ENCODE measurements around the gene LPAR3. TPM values are rescaled to one million over a fixed set of nuclear protein-coding genes. Genes with fewer than 3 reads are reported as not detected.

The LPAR3 gene
- total and polyA plus RNA-seq, 2 of the 4 experiments (the other 2 are of a cell fraction) = 0.09 to 0.18 TPM

DNA sequence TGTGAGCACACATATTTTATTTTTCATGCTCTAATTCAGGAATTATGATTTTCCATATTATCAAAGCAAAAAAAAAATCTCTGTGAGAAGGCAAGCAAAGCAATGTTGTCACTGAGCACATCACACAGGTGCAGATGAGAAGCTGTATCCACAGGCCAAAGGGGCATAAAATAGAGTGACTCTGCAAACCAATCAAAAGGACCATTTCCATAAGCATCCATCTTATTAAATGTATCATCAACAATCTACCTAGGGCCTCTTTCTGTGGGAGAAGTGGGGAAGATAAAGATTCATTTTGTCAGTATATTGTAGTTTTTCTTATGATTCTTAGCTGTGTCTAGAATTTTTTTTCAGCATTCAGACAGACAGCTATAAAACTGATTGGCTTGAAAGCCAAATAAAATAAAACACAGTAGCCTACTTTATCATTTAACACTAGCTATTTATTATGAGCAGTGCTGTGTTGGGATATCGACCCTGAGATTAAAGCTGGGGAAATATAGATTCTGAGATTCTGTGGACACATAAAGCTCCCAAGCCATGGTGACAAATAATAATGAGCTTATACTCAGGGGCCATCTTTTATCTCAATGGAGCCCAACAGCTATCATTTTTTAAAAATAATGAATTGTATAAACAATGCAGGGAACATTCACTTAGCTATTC is 90.3 kb downstream of the LPAR3 start:
- no peak overlapping the region for H2BK120ac ChIP-seq (ENCODE audit: low read depth, low read length)
- H3K9ac ChIP-seq (ENCODE audit: low read depth, low read length) = no peak overlapping the region
- H4K20me1 ChIP-seq (ENCODE audit: insufficient read depth, low read length) = no peaks in the 10 kb centered on the region
- no peak overlapping the region for H2AK5ac ChIP-seq (ENCODE audit: low read depth, low read length)
- peaks cover 2% of the 10 kb centered on the region; the same call in 1 of the 2 replicates for H3K9me1 ChIP-seq (ENCODE audit: insufficient read depth, low read length)
- no CpG with 5 or more reads among the region's 1 CpG for WGBS, 2 experiments (ENCODE audit: extremely low coverage in 2 of 2, insufficient read length in 1 of 2)
- H3K4ac ChIP-seq (ENCODE audit: low read depth, low read length) = no peak overlapping the region
- POLR2A ChIA-PET (ENCODE audit: unreplicated experiment) = no interaction called here
- no peak overlapping the region for H3K56ac ChIP-seq (ENCODE audit: extremely low read depth, insufficient read depth, low read length)
- H3K18ac ChIP-seq (ENCODE audit: low read depth, low read length) = no peak overlapping the region
- H3K4me3 ChIP-seq (ENCODE audit: insufficient read depth, low read depth, low read length) = no peak overlapping the region
- H3K79me1 ChIP-seq (ENCODE audit: low read depth in 1 of 2, low read length in 2 of 2) = no peaks in the 10 kb centered on the region
- H2BK20ac ChIP-seq (ENCODE audit: low read depth, low read length) = no peak overlapping the region
- BruUV-seq (replicated peaks) = no TSS peak
- no peaks in the 10 kb centered on the region for H3K9me3 ChIP-seq (ENCODE audit: control insufficient read depth, insufficient read depth, low read length)
- ATAC-seq (ENCODE audit: low read depth) (no peak), DNase-seq (no peak)
- TF ChIP-seq RAD21 (IDR thresholded peaks at IDR 0.05; ENCODE audit: low read length) (no peak), RCOR1 (IDR thresholded peaks at IDR 0.05; ENCODE audit: insufficient replicate concordance, low read length) (no peak), MXI1 (IDR thresholded peaks at IDR 0.05; ENCODE audit: borderline replicate concordance, low read depth, low read length) (no peak), POLR2A (IDR thresholded peaks at IDR 0.05; ENCODE audit: low read depth, low read length) (no peak), CEBPB (IDR thresholded peaks at IDR 0.05; ENCODE audit: low read depth, low read length) (no peak), SMC3 (IDR thresholded peaks at IDR 0.05; ENCODE audit: low read depth, low read length) (no peak), RFX5 (IDR thresholded peaks at IDR 0.05; ENCODE audit: low read depth, low read length) (no peak), CHD1 (IDR thresholded peaks at IDR 0.05; ENCODE audit: low read depth, low read length) (no peak), MAZ (IDR thresholded peaks at IDR 0.05; ENCODE audit: borderline replicate concordance, low read depth, low read length) (no peak), ELK1 (IDR thresholded peaks at IDR 0.05; ENCODE audit: borderline replicate concordance, low read depth, low read length) (no peak), USF2 (IDR thresholded peaks at IDR 0.05; ENCODE audit: low read depth, low read length) (no peak), FOS (IDR thresholded peaks at IDR 0.05; ENCODE audit: low read depth, low read length) (no peak)
- TF ChIP-seq, protein P1, sequence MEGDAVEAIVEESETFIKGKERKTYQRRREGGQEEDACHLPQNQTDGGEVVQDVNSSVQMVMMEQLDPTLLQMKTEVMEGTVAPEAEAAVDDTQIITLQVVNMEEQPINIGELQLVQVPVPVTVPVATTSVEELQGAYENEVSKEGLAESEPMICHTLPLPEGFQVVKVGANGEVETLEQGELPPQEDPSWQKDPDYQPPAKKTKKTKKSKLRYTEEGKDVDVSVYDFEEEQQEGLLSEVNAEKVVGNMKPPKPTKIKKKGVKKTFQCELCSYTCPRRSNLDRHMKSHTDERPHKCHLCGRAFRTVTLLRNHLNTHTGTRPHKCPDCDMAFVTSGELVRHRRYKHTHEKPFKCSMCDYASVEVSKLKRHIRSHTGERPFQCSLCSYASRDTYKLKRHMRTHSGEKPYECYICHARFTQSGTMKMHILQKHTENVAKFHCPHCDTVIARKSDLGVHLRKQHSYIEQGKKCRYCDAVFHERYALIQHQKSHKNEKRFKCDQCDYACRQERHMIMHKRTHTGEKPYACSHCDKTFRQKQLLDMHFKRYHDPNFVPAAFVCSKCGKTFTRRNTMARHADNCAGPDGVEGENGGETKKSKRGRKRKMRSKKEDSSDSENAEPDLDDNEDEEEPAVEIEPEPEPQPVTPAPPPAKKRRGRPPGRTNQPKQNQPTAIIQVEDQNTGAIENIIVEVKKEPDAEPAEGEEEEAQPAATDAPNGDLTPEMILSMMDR (conservative IDR thresholded peaks at IDR 0.05; ENCODE audit: low read depth, low read length) = no peak
- no peak overlapping the region for H2AFZ ChIP-seq (replicated peaks; ENCODE audit: low read length, poor library complexity)
- H2AK9ac ChIP-seq (replicated peaks; ENCODE audit: low read depth, low read length, poor library complexity) = no peak overlapping the region
- H3K36me3 ChIP-seq (ENCODE audit: control insufficient read depth, insufficient read depth, low read length) = no peaks in the 10 kb centered on the region
- H4K8ac ChIP-seq (ENCODE audit: low read depth in 2 of 2, low read length in 2 of 2) = no peak overlapping the region
- H2BK5ac ChIP-seq (ENCODE audit: low read depth, low read length, poor library complexity, severe bottlenecking) = no peak overlapping the region
- CTCF ChIA-PET = interaction anchor here (1.0 kb wide), 1 partner anchor 31 kb away, joined by 3 read pairs; no protein-coding TSS in a partner anchor
- H2BK15ac ChIP-seq (ENCODE audit: low read depth, low read length) = no peak overlapping the region
- no peak overlapping the region for H3K23ac ChIP-seq (ENCODE audit: low read depth, low read length)
- H4K91ac ChIP-seq (ENCODE audit: insufficient read depth, low read depth, low read length) = no peak overlapping the region
- no peak overlapping the region for H3K4me2 ChIP-seq (ENCODE audit: low read depth, low read length)
- no peak overlapping the region for H3K27ac ChIP-seq (ENCODE audit: insufficient read depth, low read length)
- dilution Hi-C loops (cut with HindIII; ENCODE audit: low sequenced_read_pairs, unreplicated experiment) (no loop called here), intact Hi-C loops (cut with micrococcal nuclease) (no loop called here), in situ Hi-C loops (cut with MboI; ENCODE audit: low sequenced_read_pairs) (no loop called here)
- H3K14ac ChIP-seq (replicated peaks; ENCODE audit: low read depth, low read length) = no peak overlapping the region
- no peaks in the 10 kb centered on the region for H3K4me1 ChIP-seq (ENCODE audit: control insufficient read depth, insufficient read depth, low read length)
- H4K5ac ChIP-seq (ENCODE audit: low read depth, low read length) = no peak overlapping the region
- peaks cover 23% of the 10 kb centered on the region for H3K27me3 ChIP-seq (ENCODE audit: control insufficient read depth, insufficient read depth, low read length)

Data from IMR-90 (cell line).